ENCODE data around the gene DRC3.

GRCh38 chr17:17926840-17927449 lies 45.7 kb upstream of the DRC3 start:
- TF ChIP-seq CTCF (conservative IDR thresholded peaks at IDR 0.05; ENCODE audit: low read depth, low read length) = no peak
- TF ChIP-seq EZH2 (IDR thresholded peaks at IDR 0.05; ENCODE audit: borderline replicate concordance, low read depth, low read length, poor library complexity, severe bottlenecking) = no peak
